ENCODE data around the gene KLF7.
A peak's percentile ranks its signal among the peaks of the same experiment; 100 is the strongest.

The KLF7 gene

GRCh38 chr2:207122651-207123334 lies 43.0 kb downstream of the KLF7 start:
- WGBS, result 80% methylated on average over 5 of the region's 5 CpGs
- peak overlapping the region; percentile 71 for H3K27ac ChIP-seq (ENCODE audit: low read depth, low read length)
- peaks cover 36% of the 10 kb centered on the region for H3K4me1 ChIP-seq (ENCODE audit: insufficient read depth, low read length)
- H3K36me3 ChIP-seq (ENCODE audit: insufficient read depth, low read length), result peaks cover 32% of the 10 kb centered on the region
- H3K4me3 ChIP-seq (ENCODE audit: low read length), result no peak overlapping the region
- H3K9me3 ChIP-seq (ENCODE audit: insufficient read depth, low read depth, low read length), result peaks cover under 1% of the 10 kb centered on the region; the same call in 1 of the 2 replicates
- no peak overlapping the region for H3K9ac ChIP-seq (ENCODE audit: low read depth, low read length)
- H3K27me3 ChIP-seq (ENCODE audit: insufficient read depth, low read length), result no peaks in the 10 kb centered on the region

DNA sequence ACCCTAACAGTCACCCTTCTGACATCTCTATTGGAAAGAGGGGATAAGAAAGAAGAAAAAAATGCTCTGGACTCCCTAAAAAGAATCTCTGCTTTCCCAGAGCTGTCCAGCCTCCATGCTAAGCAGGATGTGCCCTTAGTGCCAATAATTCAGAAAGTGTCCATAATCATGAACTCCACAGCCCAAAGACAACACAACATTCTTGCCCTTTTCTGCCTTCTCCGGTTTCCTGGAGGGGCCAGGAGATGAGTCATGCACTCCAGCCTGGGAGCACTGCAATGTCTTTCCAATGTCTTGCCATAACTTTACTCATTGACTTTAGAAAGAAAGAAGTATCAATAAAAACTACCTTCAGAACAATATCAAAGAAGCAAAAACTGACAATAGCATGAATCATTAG lies 44.0 kb downstream of the KLF7 start:
- H3K4me1 ChIP-seq (ENCODE audit: insufficient read depth, low read length), result peaks cover 36% of the 10 kb centered on the region
- H3K36me3 ChIP-seq (ENCODE audit: insufficient read depth, low read length), result peaks cover 31% of the 10 kb centered on the region
- H3K4me3 ChIP-seq (ENCODE audit: low read length), result no peak overlapping the region
- H3K27ac ChIP-seq (ENCODE audit: low read depth, low read length), result no peak overlapping the region
- no peak overlapping the region for H3K9ac ChIP-seq (ENCODE audit: low read depth, low read length)
- WGBS, result 57% methylated on average over 1 of the region's 1 CpG
- no peaks in the 10 kb centered on the region for H3K9me3 ChIP-seq (ENCODE audit: insufficient read depth, low read depth, low read length)
- no peaks in the 10 kb centered on the region for H3K27me3 ChIP-seq (ENCODE audit: insufficient read depth, low read length)

DNA sequence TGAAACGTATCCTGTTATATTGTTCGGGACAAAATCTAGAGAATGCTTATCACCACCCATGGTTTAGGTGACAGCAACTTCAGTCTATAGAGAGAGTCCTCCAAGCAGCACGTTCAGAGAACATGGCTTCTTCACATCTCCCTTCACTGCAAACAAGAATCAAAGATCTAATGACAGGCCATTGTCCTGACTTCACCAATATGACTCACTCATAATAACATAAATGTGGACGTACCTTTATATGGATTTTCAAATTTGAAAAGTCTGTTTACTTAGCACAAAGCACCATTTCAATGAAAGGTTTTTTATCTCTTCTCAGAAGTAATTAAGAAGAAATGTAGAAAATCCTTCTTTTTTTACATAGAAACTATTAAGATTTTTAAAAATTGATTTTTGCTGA lies 46.7 kb downstream of the KLF7 start:
- Histone ChIP-seq H3K9ac (ENCODE audit: low read depth, low read length) (no peak overlapping the region), H3K4me3 (ENCODE audit: low read length) (no peak overlapping the region), H3K36me3 (ENCODE audit: insufficient read depth, low read length) (peaks cover 27% of the 10 kb centered on the region), H3K9me3 (ENCODE audit: insufficient read depth, low read depth, low read length) (no peaks in the 10 kb centered on the region), H3K27me3 (ENCODE audit: insufficient read depth, low read length) (no peaks in the 10 kb centered on the region), H3K27ac (ENCODE audit: low read depth, low read length) (no peak overlapping the region), H3K4me1 (ENCODE audit: insufficient read depth, low read length) (peaks cover 28% of the 10 kb centered on the region)
- WGBS, result 93% methylated on average over 4 of the region's 4 CpGs

DNA sequence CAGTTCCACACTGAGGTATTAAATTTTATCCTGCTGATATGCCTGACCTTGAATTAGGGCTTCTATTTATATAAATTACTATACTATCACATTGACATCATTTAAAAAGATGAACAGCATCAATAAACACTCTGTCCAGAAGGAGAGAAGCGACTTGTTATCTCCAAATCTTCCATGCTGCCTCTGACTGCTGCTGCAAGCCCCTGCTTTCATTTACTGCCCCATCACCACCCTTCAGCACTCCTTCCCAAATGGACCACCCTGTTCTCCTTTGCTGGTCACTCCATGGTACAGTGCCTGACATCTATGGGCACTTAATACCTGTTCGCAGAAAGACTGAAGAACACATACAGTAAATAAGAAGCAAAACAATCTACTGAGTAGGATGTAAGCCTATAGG lies 48.1 kb downstream of the KLF7 start:
- no peak overlapping the region for H3K4me3 ChIP-seq (ENCODE audit: low read length)
- H3K9ac ChIP-seq (ENCODE audit: low read depth, low read length), result no peak overlapping the region
- no peak overlapping the region for H3K27ac ChIP-seq (ENCODE audit: low read depth, low read length)
- peaks cover 18% of the 10 kb centered on the region for H3K36me3 ChIP-seq (ENCODE audit: insufficient read depth, low read length)
- H3K4me1 ChIP-seq (ENCODE audit: insufficient read depth, low read length), result peaks cover 18% of the 10 kb centered on the region
- no peaks in the 10 kb centered on the region for H3K9me3 ChIP-seq (ENCODE audit: insufficient read depth, low read depth, low read length)
- 92% methylated on average over 2 of the region's 2 CpGs for WGBS
- H3K27me3 ChIP-seq (ENCODE audit: insufficient read depth, low read length), result no peaks in the 10 kb centered on the region

- Histone ChIP-seq H3K27me3 (ENCODE audit: insufficient read depth, low read length) (no peaks in the 10 kb centered on the region), H3K9me3 (ENCODE audit: insufficient read depth, low read depth, low read length) (no peaks in the 10 kb centered on the region), H3K4me3 (ENCODE audit: low read length) (no peak overlapping the region), H3K9ac (ENCODE audit: low read depth, low read length) (no peak overlapping the region), H3K27ac (ENCODE audit: low read depth, low read length) (no peak overlapping the region), H3K4me1 (ENCODE audit: insufficient read depth, low read length) (peaks cover 9% of the 10 kb centered on the region), H3K36me3 (ENCODE audit: insufficient read depth, low read length) (peaks cover 11% of the 10 kb centered on the region; the same call in 1 of the 2 replicates)
- 72% methylated on average over 5 of the region's 6 CpGs for WGBS
These were observed 49.9 kb downstream of the KLF7 start for GRCh38 chr2:207115715-207116364.

- H3K4me3 ChIP-seq (ENCODE audit: low read length), result no peak overlapping the region
- H3K4me1 ChIP-seq (ENCODE audit: insufficient read depth, low read length), result peaks cover 9% of the 10 kb centered on the region
- peaks cover 3% of the 10 kb centered on the region; the same call in 1 of the 2 replicates for H3K36me3 ChIP-seq (ENCODE audit: insufficient read depth, low read length)
- H3K9ac ChIP-seq (ENCODE audit: low read depth, low read length), result no peak overlapping the region
- H3K27ac ChIP-seq (ENCODE audit: low read depth, low read length), result no peak overlapping the region
- H3K9me3 ChIP-seq (ENCODE audit: insufficient read depth, low read depth, low read length), result no peaks in the 10 kb centered on the region
- no peaks in the 10 kb centered on the region for H3K27me3 ChIP-seq (ENCODE audit: insufficient read depth, low read length)
These were observed 52.3 kb downstream of the KLF7 start for GRCh38 chr2:207113414-207113813.

GRCh38 chr2:207112785-207113184 lies 53.0 kb downstream of the KLF7 start:
- H3K36me3 ChIP-seq (ENCODE audit: insufficient read depth, low read length), result peaks cover 3% of the 10 kb centered on the region; the same call in 1 of the 2 replicates
- WGBS, result 90% methylated on average over 2 of the region's 2 CpGs
- H3K4me1 ChIP-seq (ENCODE audit: insufficient read depth, low read length), result peaks cover 9% of the 10 kb centered on the region
- H3K9me3 ChIP-seq (ENCODE audit: insufficient read depth, low read depth, low read length), result no peaks in the 10 kb centered on the region
- H3K9ac ChIP-seq (ENCODE audit: low read depth, low read length), result no peak overlapping the region
- H3K4me3 ChIP-seq (ENCODE audit: low read length), result no peak overlapping the region
- no peak overlapping the region for H3K27ac ChIP-seq (ENCODE audit: low read depth, low read length)
- no peaks in the 10 kb centered on the region for H3K27me3 ChIP-seq (ENCODE audit: insufficient read depth, low read length)

DNA sequence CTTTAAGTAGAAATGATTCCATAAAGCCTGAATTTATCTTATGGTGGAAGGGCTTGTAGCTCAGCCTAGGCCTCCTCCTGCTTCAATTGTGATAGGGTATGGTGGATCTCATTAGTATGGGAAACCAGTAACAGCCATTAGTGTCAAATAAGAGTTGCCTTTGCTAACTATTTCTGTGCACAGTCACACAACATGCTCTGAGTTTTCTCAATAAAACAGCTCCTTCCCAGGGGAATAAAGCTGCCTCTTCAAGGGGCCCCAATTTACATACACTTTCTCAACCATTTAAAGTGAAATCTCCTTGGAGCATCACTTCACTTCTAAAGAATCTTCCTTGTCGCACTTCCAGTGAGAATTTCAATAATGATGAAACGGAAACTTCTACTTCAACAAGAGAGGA lies 53.4 kb downstream of the KLF7 start:
- H3K4me1 ChIP-seq (ENCODE audit: insufficient read depth, low read length), result peaks cover 9% of the 10 kb centered on the region
- WGBS, result no CpG with 5 or more reads among the region's 2 CpGs
- peaks cover 4% of the 10 kb centered on the region; the same call in 1 of the 2 replicates for H3K36me3 ChIP-seq (ENCODE audit: insufficient read depth, low read length)
- H3K27me3 ChIP-seq (ENCODE audit: insufficient read depth, low read length), result no peaks in the 10 kb centered on the region
- H3K4me3 ChIP-seq (ENCODE audit: low read length), result no peak overlapping the region
- H3K9ac ChIP-seq (ENCODE audit: low read depth, low read length), result no peak overlapping the region
- no peak overlapping the region for H3K27ac ChIP-seq (ENCODE audit: low read depth, low read length)
- H3K9me3 ChIP-seq (ENCODE audit: insufficient read depth, low read depth, low read length), result no peaks in the 10 kb centered on the region

DNA sequence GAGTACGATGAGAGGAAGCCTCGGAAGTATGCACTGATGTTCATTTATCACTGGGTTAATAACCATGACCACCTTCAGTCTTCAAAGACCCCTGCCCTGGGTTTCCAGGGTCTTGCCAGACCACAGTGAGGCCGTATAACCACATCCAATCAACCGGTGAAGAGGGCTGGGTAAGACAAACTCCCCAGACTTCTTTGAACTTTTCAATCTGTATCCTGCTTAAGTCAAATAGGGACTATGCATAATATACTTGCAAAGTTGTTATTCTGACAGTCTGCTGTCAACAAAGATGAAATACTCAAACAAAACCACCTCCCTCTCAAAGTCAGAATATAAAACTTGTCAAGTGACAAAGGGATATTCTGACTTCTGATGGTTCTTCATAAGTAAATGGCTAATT lies 54.0 kb downstream of the KLF7 start:
- Histone ChIP-seq H3K4me3 (ENCODE audit: low read length) (no peak overlapping the region), H3K9me3 (ENCODE audit: insufficient read depth, low read depth, low read length) (no peaks in the 10 kb centered on the region), H3K27me3 (ENCODE audit: insufficient read depth, low read length) (no peaks in the 10 kb centered on the region), H3K9ac (ENCODE audit: low read depth, low read length) (no peak overlapping the region), H3K36me3 (ENCODE audit: insufficient read depth, low read length) (peaks cover 10% of the 10 kb centered on the region), H3K4me1 (ENCODE audit: insufficient read depth, low read length) (peaks cover 9% of the 10 kb centered on the region), H3K27ac (ENCODE audit: low read depth, low read length) (no peak overlapping the region)
- WGBS, result 88% methylated on average over 4 of the region's 4 CpGs

- WGBS, result 89% methylated on average over 1 of the region's 2 CpGs
- Histone ChIP-seq H3K9me3 (ENCODE audit: insufficient read depth, low read depth, low read length) (no peaks in the 10 kb centered on the region), H3K36me3 (ENCODE audit: insufficient read depth, low read length) (peaks cover 21% of the 10 kb centered on the region)
These were observed 55.0 kb downstream of the KLF7 start for GRCh38 chr2:207110715-207111114.

DNA sequence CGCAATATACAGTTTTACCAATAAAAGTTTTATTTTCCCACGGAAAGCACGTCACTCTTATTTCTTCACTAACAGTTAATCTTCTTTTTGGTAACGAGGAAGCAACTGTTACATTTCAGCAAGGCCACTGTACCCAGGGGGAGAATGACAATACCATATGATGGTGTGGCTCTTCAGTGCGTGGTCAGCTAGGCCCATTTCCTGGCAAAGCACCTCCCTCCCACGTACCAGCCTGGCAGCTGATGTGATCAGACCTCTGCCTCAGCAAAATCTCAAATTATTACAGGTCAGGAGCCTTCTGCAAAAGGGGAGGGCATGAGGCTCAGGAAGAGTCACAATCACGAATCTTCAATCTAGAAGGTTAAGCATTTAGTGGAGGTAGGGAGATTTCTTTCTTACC lies 55.4 kb downstream of the KLF7 start:
- Histone ChIP-seq H3K4me1 (ENCODE audit: insufficient read depth, low read length) (peaks cover 9% of the 10 kb centered on the region), H3K9ac (ENCODE audit: low read depth, low read length) (no peak overlapping the region), H3K9me3 (ENCODE audit: insufficient read depth, low read depth, low read length) (no peaks in the 10 kb centered on the region), H3K36me3 (ENCODE audit: insufficient read depth, low read length) (peaks cover 25% of the 10 kb centered on the region), H3K27ac (ENCODE audit: low read depth, low read length) (no peak overlapping the region), H3K27me3 (ENCODE audit: insufficient read depth, low read length) (no peaks in the 10 kb centered on the region), H3K4me3 (ENCODE audit: low read length) (no peak overlapping the region)
- 93% methylated on average over 6 of the region's 7 CpGs for WGBS

More at GRCh38 chr2:207110715-207111114, 55.0 kb downstream of the KLF7 start:
- peaks cover 9% of the 10 kb centered on the region for H3K4me1 ChIP-seq (ENCODE audit: insufficient read depth, low read length)
- H3K9ac ChIP-seq (ENCODE audit: low read depth, low read length), result no peak overlapping the region
- no peaks in the 10 kb centered on the region for H3K27me3 ChIP-seq (ENCODE audit: insufficient read depth, low read length)
- H3K4me3 ChIP-seq (ENCODE audit: low read length), result no peak overlapping the region
- H3K27ac ChIP-seq (ENCODE audit: low read depth, low read length), result no peak overlapping the region

All from HUES64 (cell line).